Spleen (tissue), 13 donors: ENCODE measurements around the gene ANKS3. TPM values are rescaled to one million over a fixed set of nuclear protein-coding genes. Genes with fewer than 3 reads are reported as not detected.

Experiments
- DNase-seq: peaks from one replicate; pipeline ENCODE4 v3.0.0-alpha.2; 2020
- H3K27ac ChIP-seq, 8 donors: fragments of 200-600 bp; sonication (generic) in 7 of 8; 1 replicate in 4 of 8; 2 replicates in 4 of 8; pipeline versions ENCODE4 v1.5.0 to v1.8.0; 2016 to 2021; ENCODE audit warnings: inconsistent platforms in 4 of 8, mild to moderate bottlenecking in 4 of 8, moderate library complexity in 1 of 8
- H3K27me3 ChIP-seq, 7 donors: fragments of 200-600 bp; sonication (generic) in 6 of 7; replicated peaks in 1 of 7; 1 replicate in 4 of 7; 2 replicates in 3 of 7; pipeline versions ENCODE4 v1.5.0 to v1.8.0; 2016 to 2021; ENCODE audit warnings: inconsistent platforms in 3 of 7, mild to moderate bottlenecking in 1 of 7
- H3K36me3 ChIP-seq, 6 donors: fragments of 200-600 bp; sonication (generic) in 5 of 6; 1 replicate in 4 of 6; 2 replicates in 2 of 6; pipeline versions ENCODE4 v1.5.0 to v1.8.0; 2016 to 2021; ENCODE audit warnings: inconsistent platforms in 2 of 6
- H3K4me1 ChIP-seq, 6 donors: fragments of 200-600 bp; sonication (generic) in 5 of 6; 1 replicate in 3 of 6; 2 replicates in 3 of 6; pipeline versions ENCODE4 v1.5.0 to v1.8.0; 2016 to 2021; ENCODE audit warnings: inconsistent platforms in 3 of 6
- H3K4me3 ChIP-seq, 8 donors: fragments of 200-600 bp; sonication (generic) in 7 of 8; 1 replicate in 4 of 8; 2 replicates in 4 of 8; pipeline versions ENCODE4 v1.5.0 to v1.8.0; 2016 to 2021; ENCODE audit warnings: inconsistent platforms in 4 of 8, mild to moderate bottlenecking in 4 of 8, moderate library complexity in 2 of 8
- H3K9me3 ChIP-seq, 8 donors: fragments of 200-600 bp; sonication (generic) in 7 of 8; 1 replicate in 4 of 8; 2 replicates in 4 of 8; pipeline versions ENCODE4 v1.5.0 to v1.8.0; 2016 to 2021; ENCODE audit warnings: inconsistent platforms in 4 of 8
- POLR2A ChIP-seq, 3 donors: fragments of 450-650 bp; IDR thresholded peaks; one replicate each; pipeline ENCODE4 v1.5.1; 2017; ENCODE audit warnings: antibody characterized with exemption in 3 of 3, mild to moderate bottlenecking in 1 of 3
- POLR2AphosphoS5 ChIP-seq, 3 donors: sonication (generic); formaldehyde crosslinking; IDR thresholded peaks; one replicate each; pipeline ENCODE4 v1.5.1; 2017; ENCODE audit warnings: antibody characterized with exemption in 3 of 3
- WGBS, 5 donors: extraction: QIAGEN DNeasy Blood & Tissue Kit in 3 of 5; methylation state at CpG; one replicate each; pipeline versions ENCODE4 v1.1.5 to v1.1.7; 2013 to 2018; 5-methylcytosine and 5-hydroxymethylcytosine counted together
- intact Hi-C: fragments of 100-400 bp; cut with DNase I; formaldehyde crosslinking; loops from one replicate; pipeline ENCODE4 v1.15.0; 2023; ENCODE audit warnings: low total_unique reads
- long read RNA-seq, 2 donors: transcript quantifications; one replicate each; lab custom pipeline, GENCODE V29; 2026
- polyA plus RNA-seq, 3 donors: library from polyadenylated mRNA; stranded (reverse); fragments of 200-250 nt; gene quantifications; one replicate each; pipeline ENCODE4 v1.2.1, GENCODE V29; 2013
- total RNA-seq, 7 donors: library from RNA; depleted of rRNA in 3 of 7; stranded (reverse); fragments of >200 nt in 3 of 7; fragmentation: NEBNext Ultra II Directional in 4 of 7; extraction: Animal tissue kit (Norgen Biotek cat#: 25700) in 4 of 7; gene quantifications; one replicate each; pipeline versions ENCODE4 v1.1.0 to v1.2.1, GENCODE V29; 2016 to 2021
- TF ChIP-seq, protein P1 (sequence below), 11 experiments: fragments of 200-600 bp in 7 of 11; fragments of 450-650 bp in 4 of 11; sonication (generic) in 4 of 11; IDR thresholded peaks in 8 of 11; conservative IDR thresholded peaks in 3 of 11; 1 replicate in 7 of 11; 2 replicates in 4 of 11; pipeline versions ENCODE4 v1.4.0 to v1.8.0; 2016 to 2021; ENCODE audit warnings: antibody characterized with exemption in 11 of 11, inconsistent platforms in 4 of 11, mild to moderate bottlenecking in 1 of 11
- donor health status: healthy with polysubstance abuse.
- donor health status: DM: no; HTN: no; CAD: no; lungs with moderate emphysema.
- donor health status: DM: no; HTN: no; CAD: no.
- donor health status: Bipolar disorder and iron deficiency.
- donor health status: healthy.
- donor health status: DM: no; HTN: no; CAD: no.
- donor health status: DM: yes; HTN: yes; CAD: no.

The ANKS3 gene, protein sequence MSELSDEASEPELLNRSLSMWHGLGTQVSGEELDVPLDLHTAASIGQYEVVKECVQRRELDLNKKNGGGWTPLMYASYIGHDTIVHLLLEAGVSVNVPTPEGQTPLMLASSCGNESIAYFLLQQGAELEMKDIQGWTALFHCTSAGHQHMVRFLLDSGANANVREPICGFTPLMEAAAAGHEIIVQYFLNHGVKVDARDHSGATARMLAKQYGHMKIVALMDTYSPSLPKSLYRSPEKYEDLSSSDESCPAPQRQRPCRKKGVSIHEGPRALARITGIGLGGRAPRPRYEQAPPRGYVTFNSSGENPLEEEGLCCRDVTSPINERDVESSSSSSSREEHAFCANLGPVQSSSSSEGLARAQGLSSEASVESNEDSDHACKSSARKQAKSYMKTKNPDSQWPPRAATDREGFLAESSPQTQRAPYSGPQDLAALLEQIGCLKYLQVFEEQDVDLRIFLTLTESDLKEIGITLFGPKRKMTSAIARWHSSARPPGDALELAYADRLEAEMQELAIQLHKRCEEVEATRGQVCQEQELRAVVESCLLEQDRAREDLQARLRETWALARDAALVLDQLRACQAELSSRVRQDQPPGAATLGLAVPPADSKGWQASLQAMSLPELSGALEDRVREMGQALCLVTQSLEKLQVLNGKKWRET
- total RNA-seq (10 to 100 TPM; 12.5 to 27.6 (median 21.8) TPM), polyA plus RNA-seq (10 to 100 TPM; 15.3 to 29.5 (median 26.2) TPM)
- long read RNA-seq, donor 1, partial matches to known transcripts = 0 of 1 reads
- long read RNA-seq, donor 1, other reads (novel, unspliced or antisense) = 0 of 1 reads
- long read RNA-seq, donor 2, partial matches to known transcripts = 0 of 1 reads
- long read RNA-seq, donor 2, other reads (novel, unspliced or antisense) = 0 of 1 reads

DNA sequence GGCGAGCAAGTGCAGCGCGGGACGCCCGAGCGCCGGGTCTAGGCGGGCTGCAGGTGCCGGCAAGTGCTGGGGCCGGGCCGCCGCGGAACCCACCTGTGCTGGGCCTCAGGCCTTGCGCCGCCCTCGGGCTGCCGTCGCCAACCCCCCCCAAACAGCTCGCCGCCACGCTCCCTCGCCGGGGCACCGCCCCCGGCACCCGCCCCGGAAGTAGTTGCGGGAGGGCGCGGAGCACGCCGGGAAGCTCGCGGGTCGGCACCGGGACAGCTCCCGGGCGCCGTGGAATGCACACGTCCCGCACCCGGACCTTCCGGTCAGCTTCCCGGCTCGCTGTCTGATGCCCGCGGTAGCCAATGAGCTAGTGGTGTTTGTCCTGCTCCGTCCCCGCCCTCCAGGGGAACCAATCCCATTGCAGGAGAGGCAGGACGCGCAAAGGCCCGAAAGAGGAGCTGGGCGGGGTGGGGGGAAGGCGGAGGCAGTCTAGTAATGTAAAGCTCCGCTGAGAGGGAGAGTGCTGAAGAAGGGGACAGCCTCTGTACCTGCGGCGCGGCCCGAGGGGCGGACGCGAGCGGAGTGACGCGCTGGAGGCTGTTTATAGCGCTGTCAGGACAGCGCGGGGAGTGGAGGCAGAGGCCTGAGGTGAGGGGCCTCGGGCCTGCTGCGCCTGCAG lies at the start of gene ANKS3, which contains the start of gene DNAAF8:
ANKS3 (minus strand) TSS at position 209 of the 667 bp plus-strand sequence. CDS start 4,122 bp downstream, outside the sequence.
DNAAF8 (plus strand) TSS at position 475 of the 667 bp plus-strand sequence. CDS start 1,978 bp downstream, outside the sequence.
- 0 to 1% (median 1%) methylated on average over 19 to 70 of the region's 70 CpGs for WGBS, 5 donors
- H3K27ac ChIP-seq = peak within 1 kb of the TSS; percentile 51 to 84 (median 78)
- peaks cover 10 to 26% (median 17%) of the 10 kb centered on the region in 6 donors for H3K4me1 ChIP-seq
- TF ChIP-seq POLR2A (IDR thresholded peaks at IDR 0.05) = no peak
- peak; percentile 79 to 90 (median 84) for TF ChIP-seq POLR2AphosphoS5 (IDR thresholded peaks at IDR 0.05)
- H3K36me3 ChIP-seq = peaks cover 0 to 23% (median 6%) of the 10 kb centered on the region in 6 donors
- peak; percentile 96 for DNase-seq
- H3K9me3 ChIP-seq = no peaks in the 10 kb centered on the region
- intact Hi-C loops = no loop called here
- H3K4me3 ChIP-seq = peak within 1 kb of the TSS; percentile 81 to 100 (median 98)
- no peaks in the 10 kb centered on the region for H3K27me3 ChIP-seq

DNA sequence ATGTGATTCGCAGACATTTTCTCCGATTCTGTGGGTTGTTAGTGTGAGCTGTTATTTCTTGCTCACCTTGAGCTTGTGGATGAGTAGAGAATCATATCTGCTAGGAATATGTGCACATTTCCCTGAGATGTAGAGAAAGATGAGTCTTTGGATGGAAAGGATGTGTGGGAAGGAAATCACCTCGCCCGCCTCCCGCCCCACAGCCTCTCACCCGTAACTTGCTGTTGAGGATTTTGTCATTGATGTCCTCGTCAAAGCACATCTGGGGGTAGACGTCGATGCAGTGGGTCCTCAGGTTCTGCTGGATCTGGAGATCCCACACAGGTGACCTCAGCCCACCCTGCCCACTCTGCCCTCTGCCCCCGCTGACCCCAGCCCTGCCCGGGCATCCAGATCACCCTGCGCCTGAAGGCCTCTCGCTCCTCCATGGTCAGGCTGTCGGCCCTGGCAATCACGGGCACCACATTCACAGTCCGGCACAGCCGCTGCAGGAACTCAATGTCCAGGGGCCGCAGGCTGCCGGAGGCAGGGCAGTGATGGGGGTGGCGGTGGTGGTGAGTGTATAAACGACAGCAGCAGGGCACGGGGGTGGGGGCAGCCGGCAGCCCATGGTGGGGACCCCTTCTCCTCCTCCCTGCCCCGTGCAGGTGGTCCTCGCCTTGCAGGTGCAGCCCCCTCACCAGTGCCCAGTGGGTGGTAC lies 49.3 kb upstream of the ANKS3 start:
- intact Hi-C loops = no loop called here
- no peaks in the 10 kb centered on the region for H3K36me3 ChIP-seq
- 87 to 91% (median 88%) methylated on average over 9 to 25 of the region's 25 CpGs for WGBS, 5 donors

GRCh38 chr16:4780235-4780634 lies 46.2 kb upstream of the ANKS3 start:
- DNase-seq = no peak
- 78 to 90% (median 85%) methylated on average over 4 of the region's 4 CpGs for WGBS, 5 donors
- Histone ChIP-seq H3K27me3 (no peaks in the 10 kb centered on the region), H3K36me3 (no peaks in the 10 kb centered on the region), H3K9me3 (no peaks in the 10 kb centered on the region), H3K27ac (no peak overlapping the region), H3K4me3 (no peak overlapping the region), H3K4me1 (no peaks in the 10 kb centered on the region)
- TF ChIP-seq, protein P1, sequence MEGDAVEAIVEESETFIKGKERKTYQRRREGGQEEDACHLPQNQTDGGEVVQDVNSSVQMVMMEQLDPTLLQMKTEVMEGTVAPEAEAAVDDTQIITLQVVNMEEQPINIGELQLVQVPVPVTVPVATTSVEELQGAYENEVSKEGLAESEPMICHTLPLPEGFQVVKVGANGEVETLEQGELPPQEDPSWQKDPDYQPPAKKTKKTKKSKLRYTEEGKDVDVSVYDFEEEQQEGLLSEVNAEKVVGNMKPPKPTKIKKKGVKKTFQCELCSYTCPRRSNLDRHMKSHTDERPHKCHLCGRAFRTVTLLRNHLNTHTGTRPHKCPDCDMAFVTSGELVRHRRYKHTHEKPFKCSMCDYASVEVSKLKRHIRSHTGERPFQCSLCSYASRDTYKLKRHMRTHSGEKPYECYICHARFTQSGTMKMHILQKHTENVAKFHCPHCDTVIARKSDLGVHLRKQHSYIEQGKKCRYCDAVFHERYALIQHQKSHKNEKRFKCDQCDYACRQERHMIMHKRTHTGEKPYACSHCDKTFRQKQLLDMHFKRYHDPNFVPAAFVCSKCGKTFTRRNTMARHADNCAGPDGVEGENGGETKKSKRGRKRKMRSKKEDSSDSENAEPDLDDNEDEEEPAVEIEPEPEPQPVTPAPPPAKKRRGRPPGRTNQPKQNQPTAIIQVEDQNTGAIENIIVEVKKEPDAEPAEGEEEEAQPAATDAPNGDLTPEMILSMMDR (IDR thresholded peaks at IDR 0.05 in 8 of 11, conservative IDR thresholded peaks at IDR 0.05 in 3 of 11) = no peak
- TF ChIP-seq POLR2AphosphoS5 (IDR thresholded peaks at IDR 0.05) (no peak), POLR2A (IDR thresholded peaks at IDR 0.05) (no peak)
- intact Hi-C loops = no loop called here

More for the DNA sequence above, 49.3 kb upstream of the ANKS3 start:
- Histone ChIP-seq H3K4me3 (no peak overlapping the region), H3K4me1 (no peaks in the 10 kb centered on the region), H3K27ac (no peak overlapping the region), H3K9me3 (no peaks in the 10 kb centered on the region), H3K27me3 (no peaks in the 10 kb centered on the region)
- TF ChIP-seq, protein P1 (IDR thresholded peaks at IDR 0.05 in 8 of 11, conservative IDR thresholded peaks at IDR 0.05 in 3 of 11) = no peak
- TF ChIP-seq POLR2A (IDR thresholded peaks at IDR 0.05) (no peak), POLR2AphosphoS5 (IDR thresholded peaks at IDR 0.05) (no peak)
- DNase-seq = no peak

- DNase-seq = no peak
- Histone ChIP-seq H3K36me3 (no peaks in the 10 kb centered on the region), H3K4me3 (no peak overlapping the region), H3K27ac (no peak overlapping the region), H3K9me3 (no peaks in the 10 kb centered on the region), H3K27me3 (no peaks in the 10 kb centered on the region), H3K4me1 (no peaks in the 10 kb centered on the region)
- intact Hi-C loops = no loop called here
- WGBS, 5 donors = 87 to 91% (median 89%) methylated on average over 5 of the region's 5 CpGs
- TF ChIP-seq POLR2A (IDR thresholded peaks at IDR 0.05) (no peak), POLR2AphosphoS5 (IDR thresholded peaks at IDR 0.05) (no peak)
- TF ChIP-seq, protein P1 (IDR thresholded peaks at IDR 0.05 in 8 of 11, conservative IDR thresholded peaks at IDR 0.05 in 3 of 11) = no peak
Observed at GRCh38 chr16:4778050-4778392, 44.0 kb upstream of the ANKS3 start.
